ENCODE results near the gene ZNF446.
"Not testable (repeated sequence)": the region's sequence is repeated elsewhere in the genome, so short reads cannot be mapped to it uniquely, and the experiment has no call there.

ZNF446 gene

GRCh38 chr19:58480831-58481230 is 4.7 kb downstream of the ZNF446 start:
- Histone ChIP-seq H3K27ac (ENCODE audit: low read depth, low read length, poor library complexity, severe bottlenecking) (no peak overlapping the region), H3K4me1 (ENCODE audit: insufficient read depth, low read length, severe bottlenecking) (peaks cover 9% of the 10 kb centered on the region), H4K20me1 (ENCODE audit: insufficient read depth, low read length) (no peaks in the 10 kb centered on the region), H3K9me3 (ENCODE audit: low read length) (no peaks in the 10 kb centered on the region), H3K9me2 (ENCODE audit: low read depth, low read length) (no peaks in the 10 kb centered on the region), H3K36me3 (ENCODE audit: insufficient read depth, low read length) (no peaks in the 10 kb centered on the region), H3K4me2 (ENCODE audit: low read length) (no peak overlapping the region), H3K27me3 (ENCODE audit: insufficient read depth, low read length) (no peaks in the 10 kb centered on the region), H3K4me3 (ENCODE audit: low read depth, low read length, poor library complexity, severe bottlenecking) (no peak overlapping the region), H3K79me2 (ENCODE audit: insufficient read depth, low read length) (no peaks in the 10 kb centered on the region), H3F3A (ENCODE audit: insufficient read depth, low read length) (no peaks in the 10 kb centered on the region), H3K9ac (ENCODE audit: low read length) (no peak overlapping the region), H2AFZ (ENCODE audit: low read length) (no peak overlapping the region)
- TF ChIP-seq CTCF (IDR thresholded peaks at IDR 0.05; ENCODE audit: low read length) (no peak), EZH2 (IDR thresholded peaks at IDR 0.05; ENCODE audit: borderline replicate concordance, low read length) (no peak)

GRCh38 chr19:58482372-58482771 is 6.2 kb downstream of the ZNF446 start:
- H3K9ac ChIP-seq (ENCODE audit: low read length): no peak overlapping the region

GRCh38 chr19:58483776-58484175 is 7.6 kb downstream of the ZNF446 start:
- no peak for TF ChIP-seq CTCF (IDR thresholded peaks at IDR 0.05; ENCODE audit: low read length)
- TF ChIP-seq EZH2 (IDR thresholded peaks at IDR 0.05; ENCODE audit: borderline replicate concordance, low read length): no peak
- no peaks in the 10 kb centered on the region for H3K27me3 ChIP-seq (ENCODE audit: insufficient read depth, low read length)
- no peaks in the 10 kb centered on the region for H3K9me3 ChIP-seq (ENCODE audit: low read length)
- no peaks in the 10 kb centered on the region for H4K20me1 ChIP-seq (ENCODE audit: insufficient read depth, low read length)
- no peak overlapping the region for H3K9ac ChIP-seq (ENCODE audit: low read length)
- no peak overlapping the region for H2AFZ ChIP-seq (ENCODE audit: low read length)
- H3K4me1 ChIP-seq (ENCODE audit: insufficient read depth, low read length, severe bottlenecking): peaks cover 1% of the 10 kb centered on the region
- H3K4me3 ChIP-seq (ENCODE audit: low read depth, low read length, poor library complexity, severe bottlenecking): no peak overlapping the region
- no peaks in the 10 kb centered on the region for H3K79me2 ChIP-seq (ENCODE audit: insufficient read depth, low read length)
- H3K27ac ChIP-seq (ENCODE audit: low read depth, low read length, poor library complexity, severe bottlenecking): no peak overlapping the region
- no peaks in the 10 kb centered on the region for H3K36me3 ChIP-seq (ENCODE audit: insufficient read depth, low read length)
- no peaks in the 10 kb centered on the region for H3K9me2 ChIP-seq (ENCODE audit: low read depth, low read length)
- no peak overlapping the region for H3K4me2 ChIP-seq (ENCODE audit: low read length)
- H3F3A ChIP-seq (ENCODE audit: insufficient read depth, low read length): no peaks in the 10 kb centered on the region

More at GRCh38 chr19:58482372-58482771, 6.2 kb downstream of the ZNF446 start:
- Histone ChIP-seq H3K27me3 (ENCODE audit: insufficient read depth, low read length) (no peaks in the 10 kb centered on the region), H3K9me3 (ENCODE audit: low read length) (no peaks in the 10 kb centered on the region), H3K79me2 (ENCODE audit: insufficient read depth, low read length) (no peaks in the 10 kb centered on the region), H4K20me1 (ENCODE audit: insufficient read depth, low read length) (no peaks in the 10 kb centered on the region), H3K4me3 (ENCODE audit: low read depth, low read length, poor library complexity, severe bottlenecking) (no peak overlapping the region), H2AFZ (ENCODE audit: low read length) (no peak overlapping the region), H3K27ac (ENCODE audit: low read depth, low read length, poor library complexity, severe bottlenecking) (no peak overlapping the region), H3K9me2 (ENCODE audit: low read depth, low read length) (no peaks in the 10 kb centered on the region), H3F3A (ENCODE audit: insufficient read depth, low read length) (no peaks in the 10 kb centered on the region), H3K4me2 (ENCODE audit: low read length) (no peak overlapping the region), H3K36me3 (ENCODE audit: insufficient read depth, low read length) (no peaks in the 10 kb centered on the region), H3K4me1 (ENCODE audit: insufficient read depth, low read length, severe bottlenecking) (no peaks in the 10 kb centered on the region)
- TF ChIP-seq CTCF (IDR thresholded peaks at IDR 0.05; ENCODE audit: low read length) (no peak), EZH2 (IDR thresholded peaks at IDR 0.05; ENCODE audit: borderline replicate concordance, low read length) (no peak)

GRCh38 chr19:58484349-58484748 is 8.2 kb downstream of the ZNF446 start:
- not testable (repeated sequence) for H3K79me2 ChIP-seq (ENCODE audit: insufficient read depth, low read length); H3K9me3 ChIP-seq (ENCODE audit: low read length); H3K27me3 ChIP-seq (ENCODE audit: insufficient read depth, low read length); H3F3A ChIP-seq (ENCODE audit: insufficient read depth, low read length); H3K36me3 ChIP-seq (ENCODE audit: insufficient read depth, low read length); H3K27ac ChIP-seq (ENCODE audit: low read depth, low read length, poor library complexity, severe bottlenecking); H3K9ac ChIP-seq (ENCODE audit: low read length); H4K20me1 ChIP-seq (ENCODE audit: insufficient read depth, low read length); H3K4me2 ChIP-seq (ENCODE audit: low read length); H3K9me2 ChIP-seq (ENCODE audit: low read depth, low read length); H2AFZ ChIP-seq (ENCODE audit: low read length); H3K4me3 ChIP-seq (ENCODE audit: low read depth, low read length, poor library complexity, severe bottlenecking); H3K4me1 ChIP-seq (ENCODE audit: insufficient read depth, low read length, severe bottlenecking)

All from OCI-LY1 (cell line).